ENCODE results near the gene SLC66A1. TPM values are rescaled to one million over a fixed set of nuclear protein-coding genes. Genes with fewer than 3 reads are reported as not detected.

Gene SLC66A1
- total RNA-seq, 3 donors from 2014 or later: 11.3 to 16.2 (median 13.6) TPM

- no peaks in the 10 kb centered on the region for H3K4me1 ChIP-seq (ENCODE audit: low read depth)
- H3K36me3 ChIP-seq (ENCODE audit: low read depth): peaks cover 6% of the 10 kb centered on the region
- TF ChIP-seq CTCF (IDR thresholded peaks at IDR 0.05): no peak
Observed at GRCh38 chr1:19374926-19375325, 62.8 kb downstream of the SLC66A1 start.

GRCh38 chr1:19375631-19376400 is 63.7 kb downstream of the SLC66A1 start:
- intact Hi-C loops (cut with DNase I, micrococcal nuclease): no loop called here
- TF ChIP-seq CTCF (IDR thresholded peaks at IDR 0.05): no peak
- H3K4me3 ChIP-seq: no peak overlapping the region
- no peaks in the 10 kb centered on the region for H3K9me3 ChIP-seq
- no peaks in the 10 kb centered on the region for H3K4me1 ChIP-seq (ENCODE audit: low read depth)
- ATAC-seq (no peak), DNase-seq (no peak)
- H3K36me3 ChIP-seq (ENCODE audit: low read depth): peaks cover 6% of the 10 kb centered on the region

More at GRCh38 chr1:19374926-19375325, 62.8 kb downstream of the SLC66A1 start:
- H3K4me3 ChIP-seq: no peak overlapping the region
- no peaks in the 10 kb centered on the region for H3K9me3 ChIP-seq
- intact Hi-C loops (cut with DNase I, micrococcal nuclease): no loop called here
- DNase-seq (no peak), ATAC-seq (no peak)

GRCh38 chr1:19376428-19377372 is 64.6 kb downstream of the SLC66A1 start:
- no peak overlapping the region for H3K4me3 ChIP-seq
- TF ChIP-seq CTCF (IDR thresholded peaks at IDR 0.05): no peak
- no peak for DNase-seq
- intact Hi-C loops (cut with DNase I, micrococcal nuclease): no loop called here
- H3K4me1 ChIP-seq (ENCODE audit: low read depth): no peaks in the 10 kb centered on the region
- peaks cover 6% of the 10 kb centered on the region for H3K36me3 ChIP-seq (ENCODE audit: low read depth)
- H3K9me3 ChIP-seq: no peaks in the 10 kb centered on the region
- ATAC-seq: peak; percentile 41

GRCh38 chr1:19377812-19378718 is 65.9 kb downstream of the SLC66A1 start:
- ATAC-seq (no peak), DNase-seq (no peak)
- intact Hi-C loops (cut with DNase I, micrococcal nuclease): no loop called here

More at GRCh38 chr1:19377812-19378718, 65.9 kb downstream of the SLC66A1 start:
- Histone ChIP-seq H3K4me1 (ENCODE audit: low read depth) (no peaks in the 10 kb centered on the region), H3K9me3 (no peaks in the 10 kb centered on the region), H3K36me3 (ENCODE audit: low read depth) (peaks cover 6% of the 10 kb centered on the region), H3K4me3 (no peak overlapping the region)
- TF ChIP-seq CTCF (IDR thresholded peaks at IDR 0.05): no peak

Other genes with a start within 250 kb of the SLC66A1 start
- 100 to 1,000 TPM; 108 to 159 (median 128) TPM for gene UBR4, start 102.1 kb upstream of the SLC66A1 start, total RNA-seq
- gene EMC1, start 60.8 kb upstream of the SLC66A1 start, total RNA-seq: 10 to 100 TPM; 37.7 to 42.3 (median 38.3) TPM
- gene MRTO4, start 60.5 kb upstream of the SLC66A1 start, total RNA-seq: 10 to 100 TPM; 17.7 to 18.2 (median 18.1) TPM
- 10 to 100 TPM; 40.9 to 97.8 (median 93.7) TPM for gene AKR7A3, start 23.6 kb upstream of the SLC66A1 start, total RNA-seq
- 10 to 100 TPM; 57.9 to 85.2 (median 72.1) TPM for gene AKR7A2, start 182 bp upstream of the SLC66A1 start, total RNA-seq
- gene CAPZB, start 173.2 kb downstream of the SLC66A1 start, total RNA-seq: 100 to 1,000 TPM; 346 to 393 (median 381) TPM

All from mucosa of descending colon (tissue), 3 donors.